ENCODE results near the gene PRKCA. TPM values are rescaled to one million over a fixed set of nuclear protein-coding genes. Genes with fewer than 3 reads are reported as not detected.

Gene PRKCA
- total and polyA plus RNA-seq, 2 donors from 2014 or later: 8.0 to 50.8 TPM

DNA sequence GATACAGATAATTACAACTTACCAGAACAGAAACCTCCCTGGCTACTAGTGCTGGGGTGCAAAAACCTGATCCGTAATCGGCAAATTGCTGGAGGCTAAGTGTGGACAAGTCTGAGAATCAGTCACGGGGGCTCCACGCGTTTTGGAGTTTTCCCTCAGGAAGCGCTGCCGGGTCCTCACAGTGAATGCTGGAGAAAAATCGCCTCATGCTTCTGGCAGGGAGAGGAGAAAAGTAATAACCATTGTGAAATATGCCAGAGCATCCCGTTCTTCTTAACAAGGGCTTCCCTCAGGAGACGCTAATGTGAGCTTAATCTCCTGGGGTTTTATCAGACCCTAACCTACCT is 453.5 kb downstream of the PRKCA start:
- Histone ChIP-seq H3K4me3 (ENCODE audit: low read length in 3 of 3) (no peak overlapping the region), H3K36me3 (ENCODE audit: control insufficient read depth in 2 of 3, insufficient read depth in 3 of 3, low read length in 3 of 3) (no peaks in the 10 kb centered on the region), H3K9ac (ENCODE audit: low read length in 3 of 3) (no peak overlapping the region), H3K9me3 (ENCODE audit: control insufficient read depth in 2 of 3, insufficient read depth in 1 of 3, low read length in 3 of 3) (no peaks in the 10 kb centered on the region), H3K27ac (ENCODE audit: low read depth in 2 of 2, low read length in 2 of 2) (no peak overlapping the region), H3K27me3 (ENCODE audit: control insufficient read depth, insufficient read depth, low read length) (no peaks in the 10 kb centered on the region), H3K4me1 (ENCODE audit: control insufficient read depth in 2 of 3, insufficient read depth in 2 of 3, low read depth in 1 of 3, low read length in 3 of 3) (no peaks in the 10 kb centered on the region)
- TF ChIP-seq, protein P1, sequence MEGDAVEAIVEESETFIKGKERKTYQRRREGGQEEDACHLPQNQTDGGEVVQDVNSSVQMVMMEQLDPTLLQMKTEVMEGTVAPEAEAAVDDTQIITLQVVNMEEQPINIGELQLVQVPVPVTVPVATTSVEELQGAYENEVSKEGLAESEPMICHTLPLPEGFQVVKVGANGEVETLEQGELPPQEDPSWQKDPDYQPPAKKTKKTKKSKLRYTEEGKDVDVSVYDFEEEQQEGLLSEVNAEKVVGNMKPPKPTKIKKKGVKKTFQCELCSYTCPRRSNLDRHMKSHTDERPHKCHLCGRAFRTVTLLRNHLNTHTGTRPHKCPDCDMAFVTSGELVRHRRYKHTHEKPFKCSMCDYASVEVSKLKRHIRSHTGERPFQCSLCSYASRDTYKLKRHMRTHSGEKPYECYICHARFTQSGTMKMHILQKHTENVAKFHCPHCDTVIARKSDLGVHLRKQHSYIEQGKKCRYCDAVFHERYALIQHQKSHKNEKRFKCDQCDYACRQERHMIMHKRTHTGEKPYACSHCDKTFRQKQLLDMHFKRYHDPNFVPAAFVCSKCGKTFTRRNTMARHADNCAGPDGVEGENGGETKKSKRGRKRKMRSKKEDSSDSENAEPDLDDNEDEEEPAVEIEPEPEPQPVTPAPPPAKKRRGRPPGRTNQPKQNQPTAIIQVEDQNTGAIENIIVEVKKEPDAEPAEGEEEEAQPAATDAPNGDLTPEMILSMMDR (IDR thresholded peaks at IDR 0.05; ENCODE audit: borderline replicate concordance, extremely low read depth, insufficient read depth): no peak
- DNase-seq (no peak), FAIRE-seq (no peak)
- intact Hi-C loops (cut with DNase I): no loop called here

DNA sequence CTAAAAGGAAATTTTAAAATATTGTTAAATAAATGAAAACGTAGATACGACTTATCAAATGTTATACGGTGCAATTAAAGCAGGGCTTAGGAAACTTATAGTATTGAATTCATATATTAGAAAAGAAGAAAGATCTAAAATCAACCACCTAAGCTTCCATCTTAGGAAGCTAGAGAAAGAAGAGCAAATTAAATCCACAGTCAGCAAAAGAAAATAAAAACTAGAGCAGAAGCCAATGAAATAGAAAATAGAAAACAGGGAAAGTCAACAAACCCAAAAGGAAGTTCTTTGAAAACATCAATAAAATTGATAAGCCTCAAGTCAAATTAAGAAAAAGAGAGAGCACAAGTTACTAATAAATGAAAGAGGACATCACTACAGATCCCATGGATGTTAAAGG is 457.9 kb downstream of the PRKCA start:
- Histone ChIP-seq H3K4me3 (ENCODE audit: low read length in 3 of 3) (no peak overlapping the region), H3K27ac (ENCODE audit: low read depth in 2 of 2, low read length in 2 of 2) (no peak overlapping the region), H3K4me1 (ENCODE audit: control insufficient read depth in 2 of 3, insufficient read depth in 2 of 3, low read depth in 1 of 3, low read length in 3 of 3) (no peaks in the 10 kb centered on the region), H3K9me3 (ENCODE audit: control insufficient read depth in 2 of 3, insufficient read depth in 1 of 3, low read length in 3 of 3) (no peaks in the 10 kb centered on the region), H3K9ac (ENCODE audit: low read length in 3 of 3) (no peak overlapping the region), H3K36me3 (ENCODE audit: control insufficient read depth in 2 of 3, insufficient read depth in 3 of 3, low read length in 3 of 3) (no peaks in the 10 kb centered on the region), H3K27me3 (ENCODE audit: control insufficient read depth, insufficient read depth, low read length) (no peaks in the 10 kb centered on the region)
- no peak for DNase-seq
- intact Hi-C loops (cut with DNase I): no loop called here
- FAIRE-seq: no peak
- TF ChIP-seq, protein P1 (IDR thresholded peaks at IDR 0.05; ENCODE audit: borderline replicate concordance, extremely low read depth, insufficient read depth): no peak

DNA sequence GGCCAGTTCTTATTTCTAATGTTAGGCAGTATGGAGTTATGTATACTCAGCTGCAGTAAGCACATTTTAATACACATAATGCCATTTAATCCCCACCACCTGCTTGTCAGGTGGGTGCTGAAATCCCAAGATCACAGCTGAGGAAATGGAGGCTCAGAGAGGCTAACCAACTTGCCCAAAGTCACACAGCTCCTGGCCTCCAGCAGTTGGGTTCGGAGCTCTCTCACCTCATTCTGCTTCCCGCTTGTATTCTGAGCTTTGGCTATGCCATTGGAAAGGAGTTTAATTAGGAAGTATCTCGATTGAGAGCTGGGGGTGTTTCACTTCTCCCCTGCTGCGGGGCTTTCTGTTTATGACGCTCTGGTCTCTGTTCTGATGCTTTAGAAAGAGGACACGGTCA is 459.9 kb downstream of the PRKCA start:
- intact Hi-C loops (cut with DNase I): no loop called here
- H3K9ac ChIP-seq (ENCODE audit: low read length in 3 of 3): no peak overlapping the region
- no peak overlapping the region for H3K4me3 ChIP-seq (ENCODE audit: low read length in 3 of 3)
- H3K9me3 ChIP-seq (ENCODE audit: control insufficient read depth in 2 of 3, insufficient read depth in 1 of 3, low read length in 3 of 3): no peaks in the 10 kb centered on the region
- H3K36me3 ChIP-seq (ENCODE audit: control insufficient read depth in 2 of 3, insufficient read depth in 3 of 3, low read length in 3 of 3): no peaks in the 10 kb centered on the region
- H3K27ac ChIP-seq (ENCODE audit: low read depth in 2 of 2, low read length in 2 of 2): no peak overlapping the region
- no peaks in the 10 kb centered on the region for H3K27me3 ChIP-seq (ENCODE audit: control insufficient read depth, insufficient read depth, low read length)
- TF ChIP-seq, protein P1 (IDR thresholded peaks at IDR 0.05; ENCODE audit: borderline replicate concordance, extremely low read depth, insufficient read depth): no peak
- FAIRE-seq (no peak), DNase-seq (no peak)
- H3K4me1 ChIP-seq (ENCODE audit: control insufficient read depth in 2 of 3, insufficient read depth in 2 of 3, low read depth in 1 of 3, low read length in 3 of 3): no peaks in the 10 kb centered on the region

DNA sequence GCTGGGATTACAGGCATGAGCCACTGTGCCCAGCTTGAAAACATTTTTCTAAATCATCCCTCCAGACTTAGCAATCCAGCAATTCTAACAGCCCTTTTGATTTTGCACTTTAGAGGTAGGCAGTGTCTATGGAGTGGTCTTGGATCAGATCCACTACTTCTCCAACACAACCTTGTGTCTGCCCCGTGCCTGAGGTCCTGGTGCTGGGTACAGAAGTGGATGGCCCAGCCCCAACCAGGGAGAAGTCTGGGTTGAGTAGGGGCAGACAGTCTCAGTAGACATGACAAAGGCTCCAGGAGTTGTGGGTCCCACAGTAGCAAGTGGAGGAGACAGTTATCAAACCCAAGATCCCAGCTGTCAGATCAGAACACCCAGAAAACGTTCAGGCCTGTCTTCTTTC is 460.6 kb downstream of the PRKCA start:
- Histone ChIP-seq H3K27me3 (ENCODE audit: control insufficient read depth, insufficient read depth, low read length) (no peaks in the 10 kb centered on the region), H3K9ac (ENCODE audit: low read length in 3 of 3) (no peak overlapping the region), H3K4me1 (ENCODE audit: control insufficient read depth in 2 of 3, insufficient read depth in 2 of 3, low read depth in 1 of 3, low read length in 3 of 3) (no peaks in the 10 kb centered on the region), H3K4me3 (ENCODE audit: low read length in 3 of 3) (no peak overlapping the region), H3K36me3 (ENCODE audit: control insufficient read depth in 2 of 3, insufficient read depth in 3 of 3, low read length in 3 of 3) (no peaks in the 10 kb centered on the region), H3K9me3 (ENCODE audit: control insufficient read depth in 2 of 3, insufficient read depth in 1 of 3, low read length in 3 of 3) (no peaks in the 10 kb centered on the region), H3K27ac (ENCODE audit: low read depth in 2 of 2, low read length in 2 of 2) (no peak overlapping the region)
- DNase-seq (no peak), FAIRE-seq (no peak)
- TF ChIP-seq, protein P1 (IDR thresholded peaks at IDR 0.05; ENCODE audit: borderline replicate concordance, extremely low read depth, insufficient read depth): no peak
- intact Hi-C loops (cut with DNase I): no loop called here
